HG03521 (cell line): ENCODE results near the gene ANKRD55.

Source experiments
- ATAC-seq: cut with Tn5 transposase; IDR thresholded peaks from one replicate; pipeline ENCODE4 v1.9.1; 2021; ENCODE audit warnings: mild to moderate bottlenecking, moderate library complexity; ENCODE audit not compliant: unreplicated experiment

The ANKRD55 gene

DNA sequence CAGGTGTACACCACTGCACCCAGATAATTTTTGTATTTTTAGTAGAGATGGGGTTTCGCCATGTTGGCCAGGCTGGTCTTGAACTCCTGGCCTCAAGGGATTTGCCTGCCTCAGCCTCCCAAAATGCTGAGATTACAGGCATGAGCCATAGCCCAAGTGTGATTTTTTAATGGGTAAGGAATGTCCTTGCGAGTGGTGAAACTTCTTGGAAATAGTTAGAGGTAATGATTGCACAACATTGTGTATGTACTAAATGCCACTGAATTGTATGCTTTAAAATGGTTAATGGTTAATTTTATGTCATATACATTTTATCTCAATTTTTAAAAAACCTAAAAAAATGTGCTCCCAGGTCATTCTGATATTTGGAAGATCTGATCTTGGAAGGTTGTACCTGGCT is 178.5 kb downstream of the ANKRD55 start:
- ATAC-seq, result no peak

DNA sequence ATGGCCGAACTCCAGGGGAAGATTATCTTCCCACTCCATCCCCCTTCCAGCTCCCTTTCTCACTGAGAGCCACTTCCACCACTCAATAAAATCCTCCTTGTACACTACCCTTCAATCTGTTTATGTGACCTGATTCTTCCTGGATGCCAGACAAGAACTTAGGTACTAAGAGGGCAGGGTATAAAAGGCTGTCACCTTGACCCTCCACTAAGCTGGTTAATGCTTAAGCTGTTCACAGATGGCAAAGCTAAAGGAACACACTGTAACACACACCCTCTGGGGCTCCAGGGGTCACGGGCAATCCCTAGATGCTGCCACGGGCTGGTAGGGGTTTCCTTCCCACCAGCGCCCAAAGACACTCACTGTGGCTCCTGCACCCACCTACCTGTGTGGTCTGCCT is 179.8 kb downstream of the ANKRD55 start:
- ATAC-seq, result no peak

DNA sequence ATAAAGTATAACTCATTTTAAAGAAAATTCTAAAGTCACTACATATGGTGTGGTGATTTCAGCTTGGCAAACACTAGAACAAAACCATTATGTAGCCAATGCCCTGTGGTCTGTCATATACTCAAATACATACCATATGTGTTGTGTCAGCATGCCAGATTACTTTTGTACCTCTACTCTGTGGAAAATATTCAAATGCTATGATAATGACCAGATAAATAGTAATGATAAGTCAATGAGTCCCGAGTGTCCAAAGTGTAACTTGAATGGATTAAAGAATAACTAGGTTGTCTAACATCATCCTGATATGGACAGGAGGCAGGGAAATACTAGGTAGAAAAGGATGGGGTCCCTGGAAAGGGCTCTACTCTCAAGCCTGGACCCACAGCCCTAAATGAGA is 180.4 kb downstream of the ANKRD55 start:
- no peak for ATAC-seq

DNA sequence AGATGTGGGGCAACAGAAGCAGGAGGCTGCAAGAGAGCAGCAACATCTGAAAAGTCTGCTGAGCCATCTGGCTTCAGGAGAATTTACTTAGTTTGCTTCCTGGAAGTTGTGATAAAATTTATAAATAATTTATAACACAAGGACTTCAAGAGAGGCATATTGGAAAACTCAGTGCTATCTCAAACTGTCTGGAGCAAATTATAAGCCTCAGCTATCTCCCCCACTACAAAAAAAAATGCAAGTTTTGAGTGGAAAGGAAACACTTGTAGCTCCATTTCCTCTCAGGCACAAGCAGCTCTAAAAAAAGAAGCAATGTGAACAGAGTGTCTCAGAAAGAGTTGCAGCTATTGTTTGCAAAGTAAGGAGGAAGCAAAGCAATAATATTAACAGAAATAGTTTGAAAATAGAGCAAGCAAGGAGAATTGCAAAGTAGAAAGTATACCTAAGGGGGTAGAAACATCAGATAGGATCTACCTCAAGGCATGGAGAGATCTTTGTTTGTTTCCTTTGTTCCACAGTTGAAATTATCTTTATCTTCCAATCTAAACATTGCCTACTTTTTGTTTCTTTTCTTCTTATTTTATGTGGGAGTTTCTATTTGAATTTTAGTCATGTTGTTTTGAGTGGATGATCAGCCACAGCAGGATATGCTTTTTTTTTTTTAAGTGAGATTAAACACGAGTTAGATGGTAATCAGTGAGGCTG is 182.4 kb downstream of the ANKRD55 start:
- no peak for ATAC-seq
